Suppressor macrophage treated with lipopolysaccharide for 4 hours (primary cell): ENCODE data around the gene MLLT6.

ENCODE experiments used
- DNase-seq: peaks from one replicate; pipeline ENCODE4 v3.0.0-alpha.2; 2020

Gene MLLT6

DNA sequence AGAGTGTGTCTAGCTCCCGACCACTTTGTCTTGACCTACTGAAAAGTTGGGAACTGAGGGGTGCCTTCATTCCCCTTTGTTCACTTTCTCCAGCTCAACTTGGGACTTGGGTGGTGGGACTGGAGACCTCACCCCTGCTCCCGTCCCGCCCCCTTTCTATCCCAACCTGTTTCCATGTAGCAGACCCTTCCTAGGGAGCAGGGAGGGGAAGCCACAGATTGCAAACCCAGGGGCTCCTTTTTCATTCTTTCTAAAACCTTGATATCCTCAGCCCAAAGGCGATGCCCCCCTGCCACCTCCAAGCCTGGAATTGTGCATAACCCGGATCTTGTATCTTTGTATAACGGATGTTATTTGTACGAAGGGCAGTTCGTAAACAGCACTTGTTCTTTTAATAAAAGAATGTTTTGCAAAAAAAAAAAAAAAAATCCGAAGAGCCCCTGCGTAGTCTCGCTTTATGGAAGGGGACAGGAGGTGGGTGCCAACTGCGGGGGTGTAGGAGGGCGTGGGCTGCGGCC lies 24.4 kb downstream of the MLLT6 start:
- no peak for DNase-seq

DNA sequence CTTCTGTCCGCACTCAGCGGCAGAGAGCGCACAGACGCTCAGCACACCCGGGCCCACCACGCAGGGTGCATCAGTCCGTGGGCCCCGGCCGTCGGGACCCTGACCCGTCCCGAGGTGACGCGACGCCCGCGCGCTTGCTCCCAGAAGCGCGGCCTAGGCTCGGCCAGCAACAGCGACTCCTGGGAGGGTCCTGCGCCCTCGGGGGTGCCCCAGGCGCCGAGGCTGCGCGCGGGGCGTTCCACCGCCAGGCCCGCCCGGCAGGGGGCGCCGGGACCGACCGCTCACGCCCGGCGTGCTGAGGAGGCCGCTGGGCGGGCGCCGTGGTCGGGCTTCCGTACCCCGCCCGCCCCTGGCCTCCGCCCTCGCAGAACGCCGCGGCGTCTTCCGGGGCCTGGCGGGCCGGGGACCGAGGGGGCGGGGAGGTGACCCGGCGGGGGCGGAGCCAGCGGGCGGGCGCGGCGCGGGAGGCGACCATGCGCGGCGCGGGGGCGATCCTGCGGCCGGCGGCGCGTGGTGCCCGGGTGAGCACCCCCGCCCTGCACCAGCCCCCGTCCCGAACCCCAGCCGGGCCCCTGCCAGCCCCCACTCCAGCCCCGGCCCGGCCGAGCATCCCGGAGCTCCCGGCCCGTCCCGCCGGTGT lies 24.9 kb downstream of the MLLT6 start, which contains the start of gene CISD3:
Gene CISD3, plus strand, starts transcription at position 456 of the 640 bp plus-strand sequence. Its CDS starts 18 bp downstream, at position 474.
- DNase-seq, result peak; percentile 92

GRCh38 chr17:38730526-38731379 lies 25.7 kb downstream of the MLLT6 start:
- DNase-seq, result no peak

DNA sequence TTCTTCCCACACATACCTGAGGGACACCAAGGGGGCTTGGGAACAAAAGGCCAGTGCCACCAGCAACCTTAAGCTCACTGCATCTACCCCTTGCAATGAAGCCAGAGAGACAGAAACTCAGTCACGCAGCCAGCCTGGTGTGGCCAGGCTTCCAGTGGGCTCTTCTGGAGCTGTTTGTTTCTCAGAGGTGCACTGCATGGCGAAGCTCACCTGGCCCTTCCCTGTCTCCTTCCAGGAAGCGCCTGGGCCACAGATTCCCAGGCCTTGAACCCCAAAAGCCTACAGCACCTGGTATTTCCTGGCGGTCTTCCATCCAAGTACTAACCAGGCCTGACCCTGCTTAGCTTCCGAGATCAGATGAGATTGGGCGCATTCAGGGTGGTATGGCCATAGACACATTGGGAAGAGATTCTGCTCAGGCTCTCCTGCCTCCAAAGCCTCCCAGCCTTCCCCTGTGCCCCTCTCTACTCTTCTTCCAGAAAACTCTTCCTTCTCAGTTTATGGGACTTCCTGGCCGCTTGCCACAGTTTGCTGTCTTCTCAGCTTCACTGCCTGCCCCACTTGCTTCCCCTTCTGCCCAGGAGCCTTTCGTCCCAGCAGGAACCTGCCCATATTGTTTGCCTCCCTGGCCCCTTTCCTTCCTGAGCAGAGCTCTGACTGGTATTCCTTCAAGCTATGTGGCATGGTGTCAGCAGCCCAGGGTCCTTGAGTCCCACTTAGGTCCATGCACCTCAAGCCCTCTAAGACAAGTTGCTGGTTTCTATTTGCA lies 26.6 kb downstream of the MLLT6 start:
- DNase-seq, result no peak

DNA sequence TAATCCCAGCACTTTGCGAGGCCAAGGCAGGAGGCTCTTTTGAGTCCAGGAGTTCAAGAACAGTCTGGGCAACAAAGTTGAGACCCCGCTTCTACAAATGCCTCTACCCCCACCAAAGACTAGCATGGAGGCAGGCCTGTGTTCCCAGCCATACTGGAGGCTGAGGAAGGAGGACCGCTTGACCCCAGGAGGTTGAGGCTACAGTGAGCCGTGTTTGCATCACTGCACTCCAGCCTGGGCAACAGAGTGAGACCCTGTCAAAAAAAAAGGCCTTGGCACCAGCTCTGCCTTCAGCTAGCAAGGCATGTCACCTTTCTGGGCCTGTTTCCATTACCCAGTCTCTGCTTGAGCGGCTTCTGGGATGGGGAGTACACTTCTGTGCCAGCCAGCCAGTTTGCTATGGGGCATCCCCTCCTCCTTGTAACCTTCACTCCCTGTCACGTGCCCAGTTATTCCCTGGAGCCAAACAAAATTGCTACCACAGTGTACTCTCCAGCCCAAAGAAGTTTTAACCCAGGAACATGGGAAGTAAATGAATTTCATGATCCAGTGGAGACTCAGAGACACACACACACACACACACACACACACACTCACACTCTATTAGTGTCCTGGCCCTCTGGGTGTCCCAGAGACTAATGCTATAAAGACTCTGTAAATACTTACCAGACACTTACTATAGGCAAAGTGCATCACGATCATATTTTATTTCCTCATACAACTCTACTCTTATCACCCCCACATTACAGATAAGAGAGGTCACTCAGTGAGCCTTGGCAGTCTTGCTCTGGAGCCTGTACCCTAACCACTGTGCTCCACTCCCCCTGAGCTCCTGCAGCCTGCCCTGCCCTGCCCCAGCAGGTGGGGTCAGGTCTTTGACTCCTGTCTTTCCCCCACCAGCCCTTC lies 27.6 kb downstream of the MLLT6 start:
- no peak for DNase-seq

- no peak for DNase-seq
Observed at GRCh38 chr17:38733282-38733981, 28.4 kb downstream of the MLLT6 start.

GRCh38 chr17:38733982-38734973 lies 29.2 kb downstream of the MLLT6 start:
- DNase-seq, result no peak

GRCh38 chr17:38735161-38735997 lies 30.3 kb downstream of the MLLT6 start:
- peak; percentile 65 for DNase-seq

- DNase-seq, result no peak
Observed at GRCh38 chr17:38738007-38738662, 33.1 kb downstream of the MLLT6 start.

DNA sequence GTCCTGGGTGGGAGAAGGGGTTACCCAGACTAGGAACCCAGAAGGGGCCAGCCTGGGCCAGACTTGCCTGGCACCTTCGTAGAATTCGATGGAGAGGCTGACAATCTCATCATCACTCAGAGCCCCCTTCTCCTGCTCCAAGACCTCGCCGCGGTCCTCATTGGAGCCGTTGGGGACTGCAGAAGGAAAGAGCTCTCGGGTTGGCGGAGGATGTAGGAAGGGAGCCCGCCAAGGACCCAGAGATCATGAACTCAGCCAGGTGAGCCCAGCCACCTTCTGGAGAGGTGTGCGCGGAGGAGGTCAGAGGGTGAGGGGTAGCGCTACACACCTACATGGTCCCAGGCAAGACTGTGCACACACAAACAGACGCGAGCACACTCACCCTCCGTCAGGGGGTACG lies 33.6 kb downstream of the MLLT6 start:
- no peak for DNase-seq

- no peak for DNase-seq
Observed at GRCh38 chr17:38739305-38739704, 34.2 kb downstream of the MLLT6 start.

- DNase-seq, result no peak
Observed at GRCh38 chr17:38740044-38740443, 35.0 kb downstream of the MLLT6 start.

DNA sequence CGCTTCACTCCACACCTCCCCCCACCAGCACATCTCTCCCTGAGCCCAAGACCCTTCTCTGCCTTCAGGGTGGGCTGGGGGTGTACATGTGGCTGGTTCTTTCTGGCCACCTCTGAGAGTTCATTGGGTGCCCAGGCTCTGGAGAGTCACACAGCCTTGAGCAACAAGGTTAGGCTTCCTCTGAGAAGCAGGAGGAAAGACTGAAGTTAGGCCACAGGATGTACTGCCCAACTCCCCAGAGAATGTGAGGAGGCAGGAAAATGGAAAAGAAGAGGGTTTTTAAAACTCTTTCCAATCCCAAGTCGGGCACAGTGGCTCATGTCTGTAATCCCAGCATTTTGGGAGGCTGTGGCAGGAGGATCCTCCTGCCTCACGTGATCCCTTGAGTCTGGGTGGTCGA lies 35.7 kb downstream of the MLLT6 start:
- DNase-seq, result no peak

GRCh38 chr17:38741461-38741860 lies 36.4 kb downstream of the MLLT6 start:
- DNase-seq, result no peak

GRCh38 chr17:38741921-38742410 lies 36.9 kb downstream of the MLLT6 start:
- no peak for DNase-seq

DNA sequence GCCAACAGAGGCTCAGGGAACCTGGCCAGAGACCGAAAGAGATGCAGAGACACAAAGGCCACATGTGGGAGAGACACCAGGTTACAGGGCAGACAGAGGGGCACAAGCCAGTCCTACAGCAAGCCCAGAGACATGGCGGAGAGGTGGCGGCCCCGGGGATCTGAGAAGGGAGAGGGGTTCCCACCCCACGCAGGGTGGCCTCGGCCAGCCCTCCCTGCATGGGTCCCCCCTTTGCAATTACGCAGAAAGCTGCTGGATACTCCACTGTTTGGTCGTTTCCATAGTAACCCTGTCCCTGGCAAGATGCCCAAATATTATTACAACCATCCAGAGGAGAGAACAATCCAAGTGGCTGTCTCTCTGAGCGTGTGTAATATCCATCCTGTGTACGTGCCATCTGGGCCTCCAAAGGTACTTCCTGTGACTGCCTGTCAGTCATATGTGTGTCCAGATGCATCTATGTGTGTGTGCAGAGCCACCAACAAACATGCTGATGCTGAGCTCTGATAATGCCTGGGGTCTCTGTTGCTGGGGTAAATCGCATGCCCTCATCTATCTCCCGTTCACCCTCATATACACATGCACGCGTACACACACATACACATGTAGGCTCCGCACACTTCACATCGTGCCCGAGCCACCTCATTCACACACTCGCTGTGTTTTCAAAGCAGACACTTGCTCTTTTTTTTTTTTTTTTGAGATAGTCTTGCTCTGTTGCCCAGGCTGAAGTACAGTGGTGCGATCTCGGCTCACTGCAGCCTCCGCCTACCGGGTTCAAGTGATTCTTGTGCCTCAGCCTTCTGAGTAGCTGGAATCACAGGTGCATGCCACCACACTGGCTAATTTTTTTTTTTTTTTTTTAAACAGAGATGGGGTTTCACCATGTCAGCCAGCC lies 37.6 kb downstream of the MLLT6 start:
- DNase-seq, result no peak

- DNase-seq, result no peak
Observed at GRCh38 chr17:38743556-38744171, 38.6 kb downstream of the MLLT6 start.
